Ascending aorta (tissue), 2 donors: ENCODE measurements around the gene PCNX3. TPM values are rescaled to one million over a fixed set of nuclear protein-coding genes. Genes with fewer than 3 reads are reported as not detected.

Experiments
- DNase-seq, 2 donors: peaks; one replicate each; pipeline ENCODE4 v3.0.0-alpha.2; 2019; ENCODE audit warnings: low spot score in 2 of 2
- H3K27ac ChIP-seq, 2 donors: fragments of 200-600 bp; sonication (generic); one replicate each; pipeline ENCODE4 v1.5.1; 2016 to 2017; ENCODE audit warnings: mild to moderate bottlenecking in 1 of 2
- H3K27me3 ChIP-seq: fragments of 200-600 bp; sonication (generic); one replicate; pipeline ENCODE4 v1.5.1; 2017
- H3K36me3 ChIP-seq, 2 donors: fragments of 200-600 bp; sonication (generic); one replicate each; pipeline ENCODE4 v1.5.1; 2016
- H3K4me1 ChIP-seq, 2 donors: fragments of 200-600 bp; sonication (generic); one replicate each; pipeline ENCODE4 v1.5.1; 2016 to 2017; ENCODE audit warnings: mild to moderate bottlenecking in 1 of 2
- H3K4me3 ChIP-seq, 2 donors: fragments of 200-600 bp; sonication (generic); one replicate each; pipeline ENCODE4 v1.5.1; 2016 to 2017; ENCODE audit warnings: mild to moderate bottlenecking in 1 of 2
- H3K9me3 ChIP-seq, 2 donors: fragments of 200-600 bp; sonication (generic); one replicate each; pipeline ENCODE4 v1.5.1; 2016
- intact Hi-C: fragments of 100-400 bp; cut with DNase I; formaldehyde crosslinking; loops from one replicate; pipeline ENCODE4 v1.15.1; 2023
- total RNA-seq: library from RNA; depleted of rRNA; stranded (reverse); fragments of >200 nt; gene quantifications from one replicate; pipeline ENCODE4 v1.1.0, GENCODE V29; 2016
- TF ChIP-seq, protein P1 (sequence below), 3 experiments: fragments of 200-600 bp in 2 of 3; fragments of 450-650 bp in 1 of 3; sonication (generic) in 2 of 3; IDR thresholded peaks; one replicate each; pipeline ENCODE4 v1.5.1; 2016 to 2019; ENCODE audit warnings: antibody characterized with exemption in 3 of 3, mild to moderate bottlenecking in 1 of 3, moderate library complexity in 1 of 3

The PCNX3 gene
- total RNA-seq, 1 donor from 2014 or later: 181 TPM

DNA sequence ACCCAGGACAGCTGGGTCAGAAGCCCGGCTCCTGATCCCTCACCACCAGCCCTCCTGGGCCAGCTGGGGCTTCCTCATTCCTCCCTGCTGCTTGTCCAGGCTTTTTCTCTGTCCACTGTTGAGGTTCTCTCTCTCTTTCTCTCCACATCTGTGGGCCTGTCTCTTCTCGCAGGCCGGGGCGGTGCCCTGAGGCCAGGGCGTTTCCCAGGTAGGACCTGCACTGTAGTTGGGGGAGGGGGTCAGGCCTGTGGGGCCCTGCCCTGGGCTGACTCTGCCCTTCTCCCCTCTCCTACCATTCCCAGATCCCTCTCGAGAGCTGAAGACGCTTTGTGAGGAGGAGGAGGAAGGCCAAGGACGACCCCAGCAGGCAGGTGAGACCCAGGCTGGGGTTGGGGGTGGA is 34.8 kb upstream of the PCNX3 start:
- no peaks in the 10 kb centered on the region for H3K9me3 ChIP-seq
- H3K4me3 ChIP-seq: no peak overlapping the region
- H3K36me3 ChIP-seq: peaks cover 68 to 69% of the 10 kb centered on the region in 2 donors
- TF ChIP-seq, protein P1, sequence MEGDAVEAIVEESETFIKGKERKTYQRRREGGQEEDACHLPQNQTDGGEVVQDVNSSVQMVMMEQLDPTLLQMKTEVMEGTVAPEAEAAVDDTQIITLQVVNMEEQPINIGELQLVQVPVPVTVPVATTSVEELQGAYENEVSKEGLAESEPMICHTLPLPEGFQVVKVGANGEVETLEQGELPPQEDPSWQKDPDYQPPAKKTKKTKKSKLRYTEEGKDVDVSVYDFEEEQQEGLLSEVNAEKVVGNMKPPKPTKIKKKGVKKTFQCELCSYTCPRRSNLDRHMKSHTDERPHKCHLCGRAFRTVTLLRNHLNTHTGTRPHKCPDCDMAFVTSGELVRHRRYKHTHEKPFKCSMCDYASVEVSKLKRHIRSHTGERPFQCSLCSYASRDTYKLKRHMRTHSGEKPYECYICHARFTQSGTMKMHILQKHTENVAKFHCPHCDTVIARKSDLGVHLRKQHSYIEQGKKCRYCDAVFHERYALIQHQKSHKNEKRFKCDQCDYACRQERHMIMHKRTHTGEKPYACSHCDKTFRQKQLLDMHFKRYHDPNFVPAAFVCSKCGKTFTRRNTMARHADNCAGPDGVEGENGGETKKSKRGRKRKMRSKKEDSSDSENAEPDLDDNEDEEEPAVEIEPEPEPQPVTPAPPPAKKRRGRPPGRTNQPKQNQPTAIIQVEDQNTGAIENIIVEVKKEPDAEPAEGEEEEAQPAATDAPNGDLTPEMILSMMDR (IDR thresholded peaks at IDR 0.05): no peak
- no peaks in the 10 kb centered on the region for H3K27me3 ChIP-seq
- H3K27ac ChIP-seq: peak overlapping the region; percentile 38 to 69
- H3K4me1 ChIP-seq: peaks cover 7 to 15% of the 10 kb centered on the region in 2 donors
- intact Hi-C loops: no loop called here
- DNase-seq: no peak

GRCh38 chr11:65581928-65582327 is 33.6 kb upstream of the PCNX3 start:
- Histone ChIP-seq H3K27me3 (no peaks in the 10 kb centered on the region), H3K27ac (peak overlapping the region; percentile 42 to 69), H3K9me3 (no peaks in the 10 kb centered on the region), H3K4me1 (peaks cover 14 to 27% of the 10 kb centered on the region in 2 donors), H3K4me3 (no peak overlapping the region), H3K36me3 (peaks cover 74 to 81% of the 10 kb centered on the region in 2 donors)
- intact Hi-C loops: no loop called here
- DNase-seq: no peak
- TF ChIP-seq, protein P1 (IDR thresholded peaks at IDR 0.05): no peak

DNA sequence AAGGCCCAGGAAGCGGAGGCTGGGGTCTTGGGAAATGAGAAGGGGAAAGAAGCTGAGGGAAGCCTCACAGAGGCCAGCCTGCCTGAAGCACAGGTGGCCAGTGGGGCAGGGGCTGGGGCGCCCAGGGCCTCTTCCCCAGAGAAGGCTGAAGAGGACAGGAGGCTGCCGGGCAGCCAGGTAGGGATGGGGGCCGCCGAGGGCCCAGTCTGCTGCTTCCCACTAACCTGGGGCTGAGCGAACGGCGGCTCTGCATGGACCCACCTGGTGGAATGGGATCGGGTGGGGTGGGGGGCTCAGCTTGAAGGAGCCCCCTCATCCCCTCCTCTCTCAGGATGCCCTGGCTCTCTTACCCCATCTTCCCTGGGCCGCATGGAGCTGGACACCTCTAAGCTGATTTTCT is 32.0 kb upstream of the PCNX3 start:
- no peak for DNase-seq
- Histone ChIP-seq H3K27ac (peak overlapping the region in 1 of 2 donors; percentile 3), H3K4me1 (peaks cover 20 to 32% of the 10 kb centered on the region in 2 donors), H3K9me3 (no peaks in the 10 kb centered on the region), H3K27me3 (no peaks in the 10 kb centered on the region), H3K4me3 (no peak overlapping the region), H3K36me3 (peaks cover 75 to 82% of the 10 kb centered on the region in 2 donors)
- intact Hi-C loops: no loop called here
- TF ChIP-seq, protein P1 (IDR thresholded peaks at IDR 0.05): no peak

DNA sequence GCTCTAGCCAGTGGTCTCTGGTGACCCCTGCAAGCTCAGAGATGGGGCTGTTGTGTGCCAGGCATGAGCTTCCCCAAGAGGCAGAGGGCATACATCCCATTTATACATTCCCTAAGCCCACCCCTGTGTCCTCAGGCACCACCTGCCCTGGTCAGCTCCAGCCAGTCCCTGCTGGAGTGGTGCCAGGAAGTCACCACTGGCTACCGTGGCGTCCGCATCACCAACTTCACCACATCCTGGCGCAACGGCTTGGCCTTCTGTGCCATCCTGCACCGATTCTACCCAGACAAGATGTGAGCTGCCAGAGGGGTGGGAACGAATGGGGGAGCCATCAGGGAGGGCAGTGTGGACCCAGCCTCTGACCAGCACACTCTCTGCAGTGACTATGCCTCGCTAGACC is 31.5 kb upstream of the PCNX3 start:
- H3K27ac ChIP-seq: peak overlapping the region; percentile 3 to 42
- TF ChIP-seq, protein P1 (IDR thresholded peaks at IDR 0.05): no peak
- peaks cover 22 to 30% of the 10 kb centered on the region in 2 donors for H3K4me1 ChIP-seq
- H3K36me3 ChIP-seq: peaks cover 70 to 81% of the 10 kb centered on the region in 2 donors
- H3K27me3 ChIP-seq: no peaks in the 10 kb centered on the region
- intact Hi-C loops: no loop called here
- H3K9me3 ChIP-seq: no peaks in the 10 kb centered on the region
- DNase-seq: no peak
- no peak overlapping the region for H3K4me3 ChIP-seq

- intact Hi-C loops: no loop called here
Observed at GRCh38 chr11:65584723-65585171, 30.8 kb upstream of the PCNX3 start.

More at GRCh38 chr11:65584723-65585171, 30.8 kb upstream of the PCNX3 start:
- H3K9me3 ChIP-seq: no peaks in the 10 kb centered on the region
- peaks cover 69 to 80% of the 10 kb centered on the region in 2 donors for H3K36me3 ChIP-seq
- TF ChIP-seq, protein P1 (IDR thresholded peaks at IDR 0.05): no peak
- no peak overlapping the region for H3K4me3 ChIP-seq
- H3K27me3 ChIP-seq: no peaks in the 10 kb centered on the region
- no peak for DNase-seq
- H3K4me1 ChIP-seq: peaks cover 22 to 30% of the 10 kb centered on the region in 2 donors
- no peak overlapping the region for H3K27ac ChIP-seq
